GM12878 (cell line): ENCODE data around the gene TRAF5. TPM values are rescaled to one million over a fixed set of nuclear protein-coding genes. Genes with fewer than 3 reads are reported as not detected.

Source experiments
- ATAC-seq: fragments of 200-7000 bp; cut with Tn5 transposase; 3 replicates; pipeline ENCODE4 v1.9.1; 2020; ENCODE audit warnings: mild to moderate bottlenecking, moderate library complexity
- BruUV-seq: library from RNA; stranded (reverse); fragments of 400-500 nt; replicated peaks from 2 replicates; lab custom pipeline; 2021; lab: Mats Ljungman, UMichigan
- CTCF ChIA-PET: fragments of 300-600 bp; sonication (Branson Sonifier 250); formaldehyde crosslinking; extraction: SDS; loops from one replicate; lab custom pipeline; 2021; ENCODE audit warnings: inconsistent platforms; lab: Yijun Ruan, JAX
- POLR2A ChIA-PET: fragments of 350-600 bp; formaldehyde crosslinking; extraction: SDS; loops from one replicate; lab custom pipeline; 2021; ENCODE audit warnings: inconsistent platforms; lab: Charles Lee
- RAD21 ChIA-PET: fragments of 300-600 bp; sonication (Branson Sonifier 250); formaldehyde crosslinking; loops from one replicate; lab custom pipeline; 2023; ENCODE audit warnings: antibody characterized with exemption; ENCODE audit not compliant: unreplicated experiment; lab: Charles Lee
- SMC1A ChIA-PET: fragments of 300-600 bp; sonication (Branson Sonifier 250); formaldehyde crosslinking; loops from one replicate; lab custom pipeline; 2023; ENCODE audit not compliant: unreplicated experiment, uncharacterized antibody; lab: Charles Lee
- DNase-seq: peaks from one replicate; pipeline ENCODE4 v3.0.0-alpha.2; 2011; ENCODE audit warnings: low read depth, low spot score
- FAIRE-seq: peaks from 3 replicates; lab custom pipeline; 2011; peaks lifted over from hg19 to GRCh38; lab: Jason Lieb, UNC
- H2AFZ ChIP-seq: 2 replicates; pipeline ENCODE4 v1.6.0; 2011; ENCODE audit warnings: low read depth, low read length, control low read depth; ENCODE audit not compliant: control insufficient read depth
- H3K27ac ChIP-seq: 2 replicates; pipeline ENCODE4 v1.5.1; 2011; ENCODE audit warnings: control low read depth; ENCODE audit not compliant: control insufficient read depth, insufficient read depth
- H3K27me3 ChIP-seq, 2 experiments: replicated peaks in 1 of 2; 2 replicates each; pipeline versions ENCODE4 v1.6.0 to v1.6.1; 2011; ENCODE audit warnings: low read length in 1 of 2; ENCODE audit not compliant: control insufficient read depth in 2 of 2, insufficient read depth in 2 of 2
- H3K36me3 ChIP-seq, 2 experiments: 2 replicates each; pipeline ENCODE4 v1.5.1; 2011; ENCODE audit warnings: low read length in 1 of 2; ENCODE audit not compliant: control insufficient read depth in 2 of 2, insufficient read depth in 2 of 2
- H3K4me1 ChIP-seq: 2 replicates; pipeline ENCODE4 v1.6.1; 2011; ENCODE audit warnings: mild to moderate bottlenecking, low read length, moderate library complexity, mixed read lengths; ENCODE audit not compliant: control insufficient read depth, insufficient read depth
- H3K4me2 ChIP-seq: 2 replicates; pipeline ENCODE4 v1.6.0; 2011; ENCODE audit warnings: control low read depth; ENCODE audit not compliant: control insufficient read depth, insufficient read depth
- H3K4me3 ChIP-seq: fragments of 200-600 bp; sonication (generic); 2 replicates; pipeline ENCODE4 v1.5.1; 2016
- H3K79me2 ChIP-seq: 2 replicates; pipeline ENCODE4 v1.6.0; 2011; ENCODE audit warnings: low read length; ENCODE audit not compliant: control insufficient read depth, insufficient read depth
- H3K9ac ChIP-seq: 2 replicates; pipeline ENCODE4 v1.8.0; 2011; ENCODE audit warnings: low read length, control low read depth, mixed read lengths; ENCODE audit not compliant: control insufficient read depth, insufficient read depth
- H3K9me3 ChIP-seq: replicated peaks from 3 replicates; pipeline ENCODE4 v1.5.1; 2011; ENCODE audit warnings: mild to moderate bottlenecking, low read length; ENCODE audit not compliant: control insufficient read depth, insufficient read depth
- H4K20me1 ChIP-seq: 2 replicates; pipeline ENCODE4 v1.6.0; 2011; ENCODE audit not compliant: control insufficient read depth, insufficient read depth
- BCLAF1 ChIP-seq: fragments of 450-650 bp; IDR thresholded peaks from 2 replicates; pipeline ENCODE4 v1.6.1; 2017; ENCODE audit warnings: antibody characterized with exemption, mild to moderate bottlenecking, moderate library complexity
- BRCA1 ChIP-seq: IDR thresholded peaks from 2 replicates; pipeline ENCODE4 v1.6.1; 2011; ENCODE audit warnings: low read depth, low read length, improper control_type of control experiment
- CREM ChIP-seq: IDR thresholded peaks from 2 replicates; pipeline ENCODE4 v1.6.1; 2014; ENCODE audit warnings: antibody characterized with exemption, low read depth
- JUNB ChIP-seq: IDR thresholded peaks from 2 replicates; pipeline ENCODE4 v1.6.1; 2016; ENCODE audit warnings: antibody characterized with exemption, mild to moderate bottlenecking
- POU2F2 ChIP-seq: IDR thresholded peaks from 3 replicates; pipeline ENCODE4 v1.6.1; 2011; ENCODE audit warnings: low read depth, mild to moderate bottlenecking, low read length, borderline replicate concordance
- RELA ChIP-seq: fragments of 450-650 bp; IDR thresholded peaks from 2 replicates; pipeline ENCODE4 v1.8.0; 2014; ENCODE audit warnings: borderline replicate concordance; ENCODE audit not compliant: partially characterized antibody
- SMAD5 ChIP-seq: IDR thresholded peaks from 2 replicates; pipeline ENCODE4 v1.6.1; 2016; ENCODE audit warnings: antibody characterized with exemption, low read depth
- SUPT20H ChIP-seq: IDR thresholded peaks from 2 replicates; pipeline ENCODE4 v1.6.1; 2011; ENCODE audit warnings: low read depth, mild to moderate bottlenecking, low read length, moderate library complexity, borderline replicate concordance; ENCODE audit not compliant: control insufficient read depth
- WGBS: methylation state at CpG from one replicate; pipeline ENCODE4 v1.1.6; 2016; ENCODE audit warnings: low lambda C conversion rate; ENCODE audit not compliant: insufficient replicate concordance, insufficient coverage; ENCODE audit errors: missing lambda C conversion rate; 5-methylcytosine and 5-hydroxymethylcytosine counted together
- in situ Hi-C: fragments of 300-500 bp; cut with MboI; formaldehyde crosslinking; loops from 9 replicates; pipeline ENCODE4 v1.14.3; 2018; ENCODE audit warnings: mixed read lengths
- intact Hi-C: fragments of 100-400 bp; cut with micrococcal nuclease; formaldehyde crosslinking; loops from one replicate; pipeline ENCODE4 v1.14.2; 2022; ENCODE audit not compliant: unreplicated experiment
- polyA plus RNA-seq, 11 experiments: library from polyadenylated mRNA; depleted of rRNA in 4 of 11; unstranded in 6 of 11; stranded (reverse) in 5 of 11; fragments of >200 nt; fragmentation: Nextera tagmentation in 4 of 11; fragmentation: Illumina TruSeq in 1 of 11; extraction: Ambion mirVana in 4 of 11; extraction: Trizol in 1 of 11; gene quantifications; 1 replicate in 1 of 11; 2 replicates in 10 of 11; pipeline versions ENCODE4 v1.2.1 to v1.2.3, GENCODE V29; 2011 to 2016; ENCODE audit warnings: inconsistent platforms in 2 of 11, missing spikeins in 2 of 11, low read depth in 1 of 11
- total RNA-seq, 4 experiments: library from RNA; depleted of rRNA in 3 of 4; stranded (reverse); fragments of >200 nt in 3 of 4; fragmentation: Illumina TruSeq in 1 of 4; extraction: Trizol in 1 of 4; gene quantifications; 2 replicates each; pipeline versions ENCODE4 v1.2.1 to v1.2.3, GENCODE V29; 2013 to 2021
- TF ChIP-seq, protein P1 (sequence below): fragments of 450-650 bp; IDR thresholded peaks from 2 replicates; pipeline ENCODE4 v1.6.1; 2016; ENCODE audit warnings: mild to moderate bottlenecking
- TF ChIP-seq, protein P2 (sequence below): fragments of 450-650 bp; formaldehyde crosslinking; IDR thresholded peaks from 2 replicates; pipeline ENCODE4 v1.4.0; 2022; ENCODE audit warnings: mild to moderate bottlenecking, moderate library complexity

The TRAF5 gene
- total and polyA plus RNA-seq, 10 of the 15 experiments (the other 5 are each of a cell fraction or from before 2014, with no cell fraction given), result 10.6 to 36.5 (median 26.3) TPM

GRCh38 chr1:211279340-211279739, 47.3 kb upstream of the TRAF5 start:
- FAIRE-seq (no peak), DNase-seq (no peak), ATAC-seq (0 out of 3 replicates have a peak, but pooled peaks have one; percentile 17)
- CTCF ChIA-PET, result no interaction called here
- SMC1A ChIA-PET, result interaction anchor here (2.4 kb wide), 1 partner anchor 13 kb away, joined by 9 read pairs; no protein-coding TSS in a partner anchor
- Histone ChIP-seq H2AFZ (no peak overlapping the region), H3K36me3 (peaks cover 0 to 20% of the 10 kb centered on the region in 2 experiments; a peak in 2 of 4 replicates), H3K9ac (no peak overlapping the region), H4K20me1 (no peaks in the 10 kb centered on the region), H3K4me1 (no peaks in the 10 kb centered on the region), H3K79me2 (no peaks in the 10 kb centered on the region), H3K4me3 (no peak overlapping the region), H3K4me2 (no peak overlapping the region), H3K27me3 (no peaks in the 10 kb centered on the region), H3K27ac (no peak overlapping the region), H3K9me3 (no peaks in the 10 kb centered on the region)
- 0% methylated on average over 1 of the region's 1 CpG for WGBS
- POLR2A ChIA-PET, result no interaction called here
- TF ChIP-seq SMAD5 (no peak), JUNB (peak; percentile 23; the same call in 1 of the 2 replicates), CREM (no peak), POU2F2 (no peak)
- TF ChIP-seq, protein P1, sequence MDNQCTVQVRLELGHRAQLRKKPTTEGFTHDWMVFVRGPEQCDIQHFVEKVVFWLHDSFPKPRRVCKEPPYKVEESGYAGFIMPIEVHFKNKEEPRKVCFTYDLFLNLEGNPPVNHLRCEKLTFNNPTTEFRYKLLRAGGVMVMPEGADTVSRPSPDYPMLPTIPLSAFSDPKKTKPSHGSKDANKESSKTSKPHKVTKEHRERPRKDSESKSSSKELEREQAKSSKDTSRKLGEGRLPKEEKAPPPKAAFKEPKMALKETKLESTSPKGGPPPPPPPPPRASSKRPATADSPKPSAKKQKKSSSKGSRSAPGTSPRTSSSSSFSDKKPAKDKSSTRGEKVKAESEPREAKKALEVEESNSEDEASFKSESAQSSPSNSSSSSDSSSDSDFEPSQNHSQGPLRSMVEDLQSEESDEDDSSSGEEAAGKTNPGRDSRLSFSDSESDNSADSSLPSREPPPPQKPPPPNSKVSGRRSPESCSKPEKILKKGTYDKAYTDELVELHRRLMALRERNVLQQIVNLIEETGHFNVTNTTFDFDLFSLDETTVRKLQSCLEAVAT, result no peak
- RAD21 ChIA-PET, result no interaction called here
- in situ Hi-C loops (no loop called here), intact Hi-C loops (no loop called here)
- no TSS peak for BruUV-seq

DNA sequence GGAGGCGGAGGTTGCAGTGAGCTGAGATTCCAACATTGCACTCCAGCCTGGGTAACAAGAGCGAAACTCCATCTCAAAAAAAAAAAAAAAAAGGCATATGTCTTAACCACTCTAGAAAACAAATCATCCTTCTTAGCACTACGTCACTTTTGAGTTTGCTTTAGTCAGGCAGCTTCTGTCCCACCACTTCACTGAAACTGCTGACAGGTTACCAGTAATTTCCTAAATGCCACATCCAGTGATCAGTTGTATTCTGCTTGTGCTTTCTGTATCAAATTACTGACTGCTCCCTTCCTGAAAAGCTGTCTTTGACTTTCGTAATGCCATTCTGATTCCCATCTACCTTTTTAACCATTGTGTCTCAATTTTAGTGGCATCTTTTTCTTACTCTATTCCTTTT, 45.7 kb upstream of the TRAF5 start:
- in situ Hi-C loops, result no loop called here
- no TSS peak for BruUV-seq
- no peak overlapping the region for H3K9ac ChIP-seq
- ChIA-PET CTCF (interaction anchor here (1.1 kb wide), 1 partner anchor 19 kb away, joined by 3 read pairs; no protein-coding TSS in a partner anchor), RAD21 (no interaction called here), POLR2A (interaction anchor here (0.8 kb wide), 1 partner anchor 9 kb away, joined by 7 read pairs; no protein-coding TSS in a partner anchor), SMC1A (no interaction called here)
- no peak overlapping the region for H3K4me2 ChIP-seq
- H4K20me1 ChIP-seq, result no peaks in the 10 kb centered on the region
- H3K9me3 ChIP-seq, result no peaks in the 10 kb centered on the region
- no peak for ATAC-seq
- DNase-seq, result no peak
- no peak for FAIRE-seq
- no peak overlapping the region for H2AFZ ChIP-seq
- no peak overlapping the region for H3K4me3 ChIP-seq
- WGBS, result 96% methylated on average over 3 of the region's 4 CpGs
- H3K79me2 ChIP-seq, result no peaks in the 10 kb centered on the region
- H3K27ac ChIP-seq, result no peak overlapping the region
- H3K27me3 ChIP-seq, result no peaks in the 10 kb centered on the region
- H3K4me1 ChIP-seq, result no peaks in the 10 kb centered on the region
- intact Hi-C loops, result no loop called here
- peaks cover 0 to 19% of the 10 kb centered on the region in 2 experiments; a peak in 2 of 4 replicates for H3K36me3 ChIP-seq
- TF ChIP-seq, protein P2, sequence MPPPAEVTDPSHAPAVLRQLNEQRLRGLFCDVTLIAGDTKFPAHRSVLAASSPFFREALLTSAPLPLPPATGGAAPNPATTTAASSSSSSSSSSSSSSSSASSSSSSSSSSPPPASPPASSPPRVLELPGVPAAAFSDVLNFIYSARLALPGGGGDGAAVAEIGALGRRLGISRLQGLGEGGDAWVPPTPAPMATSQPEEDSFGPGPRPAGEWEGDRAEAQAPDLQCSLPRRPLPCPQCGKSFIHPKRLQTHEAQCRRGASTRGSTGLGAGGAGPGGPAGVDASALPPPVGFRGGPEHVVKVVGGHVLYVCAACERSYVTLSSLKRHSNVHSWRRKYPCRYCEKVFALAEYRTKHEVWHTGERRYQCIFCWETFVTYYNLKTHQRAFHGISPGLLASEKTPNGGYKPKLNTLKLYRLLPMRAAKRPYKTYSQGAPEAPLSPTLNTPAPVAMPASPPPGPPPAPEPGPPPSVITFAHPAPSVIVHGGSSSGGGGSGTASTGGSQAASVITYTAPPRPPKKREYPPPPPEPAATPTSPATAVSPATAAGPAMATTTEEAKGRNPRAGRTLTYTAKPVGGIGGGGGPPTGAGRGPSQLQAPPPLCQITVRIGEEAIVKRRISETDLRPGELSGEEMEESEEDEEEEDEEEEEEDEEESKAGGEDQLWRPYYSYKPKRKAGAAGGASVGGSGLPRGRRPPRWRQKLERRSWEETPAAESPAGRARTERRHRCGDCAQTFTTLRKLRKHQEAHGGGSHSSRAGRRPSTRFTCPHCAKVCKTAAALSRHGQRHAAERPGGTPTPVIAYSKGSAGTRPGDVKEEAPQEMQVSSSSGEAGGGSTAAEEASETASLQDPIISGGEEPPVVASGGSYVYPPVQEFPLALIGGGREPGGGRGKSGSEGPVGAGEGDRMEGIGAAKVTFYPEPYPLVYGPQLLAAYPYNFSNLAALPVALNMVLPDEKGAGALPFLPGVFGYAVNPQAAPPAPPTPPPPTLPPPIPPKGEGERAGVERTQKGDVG (CRISPR knock-in tag), result no peak
- TF ChIP-seq SUPT20H (no peak), BCLAF1 (no peak), RELA (no peak), BRCA1 (no peak)
